Spleen (tissue), 11 donors: Measurements from ENCODE around the gene F2RL3. TPM values are rescaled to one million over a fixed set of nuclear protein-coding genes. Genes with fewer than 3 reads are reported as not detected.

Experiments used
- DNase-seq: peaks from one replicate; pipeline ENCODE4 v3.0.0-alpha.2; 2020
- H3K27ac ChIP-seq, 8 donors: fragments of 200-600 bp; sonication (generic) in 7 of 8; 1 replicate in 4 of 8; 2 replicates in 4 of 8; pipeline versions ENCODE4 v1.5.0 to v1.8.0; 2016 to 2021; ENCODE audit warnings: inconsistent platforms in 4 of 8, mild to moderate bottlenecking in 4 of 8, moderate library complexity in 1 of 8
- H3K27me3 ChIP-seq, 7 donors: fragments of 200-600 bp; sonication (generic) in 6 of 7; replicated peaks in 1 of 7; 1 replicate in 4 of 7; 2 replicates in 3 of 7; pipeline versions ENCODE4 v1.5.0 to v1.8.0; 2016 to 2021; ENCODE audit warnings: inconsistent platforms in 3 of 7, mild to moderate bottlenecking in 1 of 7
- H3K36me3 ChIP-seq, 6 donors: fragments of 200-600 bp; sonication (generic) in 5 of 6; 1 replicate in 4 of 6; 2 replicates in 2 of 6; pipeline versions ENCODE4 v1.5.0 to v1.8.0; 2016 to 2021; ENCODE audit warnings: inconsistent platforms in 2 of 6
- H3K4me1 ChIP-seq, 6 donors: fragments of 200-600 bp; sonication (generic) in 5 of 6; 1 replicate in 3 of 6; 2 replicates in 3 of 6; pipeline versions ENCODE4 v1.5.0 to v1.8.0; 2016 to 2021; ENCODE audit warnings: inconsistent platforms in 3 of 6
- H3K4me3 ChIP-seq, 8 donors: fragments of 200-600 bp; sonication (generic) in 7 of 8; 1 replicate in 4 of 8; 2 replicates in 4 of 8; pipeline versions ENCODE4 v1.5.0 to v1.8.0; 2016 to 2021; ENCODE audit warnings: inconsistent platforms in 4 of 8, mild to moderate bottlenecking in 4 of 8, moderate library complexity in 2 of 8
- H3K9me3 ChIP-seq, 8 donors: fragments of 200-600 bp; sonication (generic) in 7 of 8; 1 replicate in 4 of 8; 2 replicates in 4 of 8; pipeline versions ENCODE4 v1.5.0 to v1.8.0; 2016 to 2021; ENCODE audit warnings: inconsistent platforms in 4 of 8
- POLR2A ChIP-seq, 3 donors: fragments of 450-650 bp; IDR thresholded peaks; one replicate each; pipeline ENCODE4 v1.5.1; 2017; ENCODE audit warnings: antibody characterized with exemption in 3 of 3, mild to moderate bottlenecking in 1 of 3
- POLR2AphosphoS5 ChIP-seq, 3 donors: sonication (generic); formaldehyde crosslinking; IDR thresholded peaks; one replicate each; pipeline ENCODE4 v1.5.1; 2017; ENCODE audit warnings: antibody characterized with exemption in 3 of 3
- WGBS, 5 donors: extraction: QIAGEN DNeasy Blood & Tissue Kit in 3 of 5; methylation state at CpG; one replicate each; pipeline versions ENCODE4 v1.1.5 to v1.1.7; 2013 to 2018; 5-methylcytosine and 5-hydroxymethylcytosine counted together
- intact Hi-C: fragments of 100-400 bp; cut with DNase I; formaldehyde crosslinking; loops from one replicate; pipeline ENCODE4 v1.15.0; 2023; ENCODE audit warnings: low total_unique reads
- polyA plus RNA-seq, 3 donors: library from polyadenylated mRNA; stranded (reverse); fragments of 200-250 nt; gene quantifications; one replicate each; pipeline ENCODE4 v1.2.1, GENCODE V29; 2013
- total RNA-seq, 7 donors: library from RNA; depleted of rRNA in 3 of 7; stranded (reverse); fragments of >200 nt in 3 of 7; fragmentation: NEBNext Ultra II Directional in 4 of 7; extraction: Animal tissue kit (Norgen Biotek cat#: 25700) in 4 of 7; gene quantifications; one replicate each; pipeline versions ENCODE4 v1.1.0 to v1.2.1, GENCODE V29; 2016 to 2021
- TF ChIP-seq, protein P1 (sequence below), 11 experiments: fragments of 200-600 bp in 7 of 11; fragments of 450-650 bp in 4 of 11; sonication (generic) in 4 of 11; IDR thresholded peaks in 8 of 11; conservative IDR thresholded peaks in 3 of 11; 1 replicate in 7 of 11; 2 replicates in 4 of 11; pipeline versions ENCODE4 v1.4.0 to v1.8.0; 2016 to 2021; ENCODE audit warnings: antibody characterized with exemption in 11 of 11, inconsistent platforms in 4 of 11, mild to moderate bottlenecking in 1 of 11
- donor health status: healthy with polysubstance abuse.
- donor health status: DM: no; HTN: no; CAD: no; lungs with moderate emphysema.
- donor health status: DM: no; HTN: no; CAD: no.
- donor health status: Bipolar disorder and iron deficiency.
- donor health status: healthy.
- donor health status: DM: no; HTN: no; CAD: no.
- donor health status: DM: yes; HTN: yes; CAD: no.

Gene F2RL3
- total and polyA plus RNA-seq, 10 donors: 0.48 to 5.4 (median 1.8) TPM

DNA sequence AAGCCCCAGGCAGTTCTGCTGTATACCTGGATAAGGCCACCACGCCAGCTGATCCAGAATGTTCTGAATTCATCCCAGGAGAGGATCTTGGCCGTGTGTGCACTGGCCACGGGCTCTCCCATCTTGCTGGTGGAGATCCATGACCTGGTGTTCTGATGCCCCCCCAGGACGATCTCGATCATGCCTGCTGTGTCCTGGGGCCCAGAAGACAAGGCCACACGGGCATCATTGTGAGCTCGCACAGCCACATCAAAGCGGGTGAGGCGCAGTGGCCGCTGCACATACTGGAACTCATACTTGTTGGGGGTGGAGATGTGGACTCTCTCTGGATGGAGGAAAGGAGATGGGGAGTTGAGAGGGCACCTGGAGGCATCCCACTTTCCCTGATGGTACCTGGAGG lies 40.1 kb downstream of the F2RL3 start:
- Histone ChIP-seq H3K27ac (no peak overlapping the region), H3K36me3 (no peaks in the 10 kb centered on the region), H3K4me1 (no peaks in the 10 kb centered on the region), H3K9me3 (peaks cover 0 to 55% (median 27%) of the 10 kb centered on the region in 8 donors), H3K4me3 (no peak overlapping the region), H3K27me3 (peaks cover 0 to 18% (median 0%) of the 10 kb centered on the region in 7 donors)
- intact Hi-C loops: no loop called here
- 88 to 96% (median 93%) methylated on average over 10 of the region's 10 CpGs for WGBS, 5 donors
- TF ChIP-seq POLR2A (IDR thresholded peaks at IDR 0.05) (no peak), POLR2AphosphoS5 (IDR thresholded peaks at IDR 0.05) (no peak)
- TF ChIP-seq, protein P1, sequence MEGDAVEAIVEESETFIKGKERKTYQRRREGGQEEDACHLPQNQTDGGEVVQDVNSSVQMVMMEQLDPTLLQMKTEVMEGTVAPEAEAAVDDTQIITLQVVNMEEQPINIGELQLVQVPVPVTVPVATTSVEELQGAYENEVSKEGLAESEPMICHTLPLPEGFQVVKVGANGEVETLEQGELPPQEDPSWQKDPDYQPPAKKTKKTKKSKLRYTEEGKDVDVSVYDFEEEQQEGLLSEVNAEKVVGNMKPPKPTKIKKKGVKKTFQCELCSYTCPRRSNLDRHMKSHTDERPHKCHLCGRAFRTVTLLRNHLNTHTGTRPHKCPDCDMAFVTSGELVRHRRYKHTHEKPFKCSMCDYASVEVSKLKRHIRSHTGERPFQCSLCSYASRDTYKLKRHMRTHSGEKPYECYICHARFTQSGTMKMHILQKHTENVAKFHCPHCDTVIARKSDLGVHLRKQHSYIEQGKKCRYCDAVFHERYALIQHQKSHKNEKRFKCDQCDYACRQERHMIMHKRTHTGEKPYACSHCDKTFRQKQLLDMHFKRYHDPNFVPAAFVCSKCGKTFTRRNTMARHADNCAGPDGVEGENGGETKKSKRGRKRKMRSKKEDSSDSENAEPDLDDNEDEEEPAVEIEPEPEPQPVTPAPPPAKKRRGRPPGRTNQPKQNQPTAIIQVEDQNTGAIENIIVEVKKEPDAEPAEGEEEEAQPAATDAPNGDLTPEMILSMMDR (IDR thresholded peaks at IDR 0.05 in 8 of 11, conservative IDR thresholded peaks at IDR 0.05 in 3 of 11): no peak
- DNase-seq: peak; percentile 51

DNA sequence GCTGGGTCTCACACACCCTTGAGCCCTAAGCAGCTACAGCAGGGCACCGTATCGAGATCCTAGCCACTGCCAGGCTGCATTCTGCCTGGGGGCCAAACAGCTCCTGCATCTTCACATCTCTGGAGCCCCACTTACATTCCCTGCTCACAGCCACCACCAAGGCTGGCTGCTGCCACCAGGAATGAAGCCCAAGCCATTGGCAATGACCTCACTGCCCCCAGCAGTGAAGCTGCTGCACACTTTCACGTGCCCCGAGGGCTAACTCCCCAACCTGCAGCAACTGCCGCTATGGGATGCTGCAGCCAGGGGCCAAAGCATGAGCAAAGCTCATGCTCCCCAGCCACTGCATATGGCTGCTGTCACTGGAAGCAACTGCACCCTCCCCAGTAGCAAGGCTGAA lies 42.0 kb downstream of the F2RL3 start:
- Histone ChIP-seq H3K4me3 (no peak overlapping the region), H3K27ac (no peak overlapping the region), H3K4me1 (no peaks in the 10 kb centered on the region), H3K27me3 (peaks cover 0 to 18% (median 0%) of the 10 kb centered on the region in 7 donors), H3K36me3 (no peaks in the 10 kb centered on the region), H3K9me3 (peaks cover 2 to 56% (median 36%) of the 10 kb centered on the region in 8 donors)
- peak; percentile 22 for DNase-seq
- intact Hi-C loops: no loop called here
- TF ChIP-seq POLR2A (IDR thresholded peaks at IDR 0.05): no peak
- WGBS, 5 donors: 60 to 83% (median 80%) methylated on average over 3 to 5 of the region's 5 CpGs; no CpG with 5 or more reads in 1 of the 5 donors

DNA sequence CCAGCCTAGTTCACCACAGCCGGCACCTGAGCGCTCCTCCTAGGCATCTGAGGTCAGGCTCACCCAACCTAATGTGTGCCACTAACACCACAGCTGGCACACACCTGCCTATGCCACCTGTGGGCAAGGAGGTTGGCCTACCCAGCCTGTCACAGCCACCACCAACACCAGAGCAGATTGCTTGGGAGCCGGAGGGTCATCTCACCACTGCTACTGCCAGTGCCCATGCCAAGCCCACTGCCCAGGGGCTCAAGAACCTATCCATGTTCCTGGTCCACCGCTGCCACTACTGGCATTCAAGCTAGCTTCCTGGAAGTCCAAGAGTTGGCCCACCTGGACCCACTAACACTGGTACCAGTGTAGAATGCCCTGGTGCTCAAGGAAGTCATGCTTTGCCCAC lies 42.5 kb downstream of the F2RL3 start:
- no peaks in the 10 kb centered on the region for H3K36me3 ChIP-seq
- WGBS, 5 donors: 97 to 100% (median 98%) methylated on average over 1 to 4 of the region's 4 CpGs
- TF ChIP-seq POLR2A (IDR thresholded peaks at IDR 0.05): no peak
- TF ChIP-seq, protein P1 (IDR thresholded peaks at IDR 0.05 in 8 of 11, conservative IDR thresholded peaks at IDR 0.05 in 3 of 11): no peak
- TF ChIP-seq POLR2AphosphoS5 (IDR thresholded peaks at IDR 0.05): no peak

DNA sequence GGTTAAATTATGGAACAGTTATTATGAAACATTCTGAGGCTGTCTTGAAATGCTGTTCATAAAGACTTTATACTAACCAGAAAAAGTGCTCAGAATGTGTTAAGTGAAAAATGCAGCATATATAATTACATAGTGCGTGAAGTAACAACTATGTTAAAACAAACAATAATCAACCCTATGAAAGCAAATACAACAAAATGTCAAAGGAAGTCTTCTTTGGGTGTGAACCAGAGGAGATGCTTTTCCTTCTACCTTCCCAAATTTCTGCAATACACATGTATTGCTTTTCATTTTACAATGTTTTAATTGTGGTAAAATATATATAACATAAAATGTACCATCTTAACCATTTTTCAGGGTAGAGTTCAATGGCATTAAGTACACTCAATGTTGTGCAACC lies 45.7 kb downstream of the F2RL3 start:
- intact Hi-C loops: no loop called here
- no peaks in the 10 kb centered on the region for H3K36me3 ChIP-seq
- 90 to 98% (median 95%) methylated on average over 1 of the region's 1 CpG for WGBS, 5 donors
- peaks cover 2 to 52% (median 34%) of the 10 kb centered on the region in 8 donors for H3K9me3 ChIP-seq
- DNase-seq: no peak
- no peak overlapping the region for H3K4me3 ChIP-seq
- H3K27me3 ChIP-seq: peaks cover 0 to 11% (median 0%) of the 10 kb centered on the region in 7 donors
- H3K27ac ChIP-seq: no peak overlapping the region
- no peaks in the 10 kb centered on the region for H3K4me1 ChIP-seq
- TF ChIP-seq POLR2AphosphoS5 (IDR thresholded peaks at IDR 0.05) (no peak), POLR2A (IDR thresholded peaks at IDR 0.05) (no peak)
- TF ChIP-seq, protein P1 (IDR thresholded peaks at IDR 0.05 in 8 of 11, conservative IDR thresholded peaks at IDR 0.05 in 3 of 11): no peak

More for the DNA sequence above, 42.5 kb downstream of the F2RL3 start:
- DNase-seq: peak; percentile 28
- Histone ChIP-seq H3K27me3 (peaks cover 0 to 18% (median 0%) of the 10 kb centered on the region in 7 donors), H3K9me3 (peaks cover 2 to 56% (median 35%) of the 10 kb centered on the region in 8 donors), H3K4me3 (no peak overlapping the region), H3K4me1 (no peaks in the 10 kb centered on the region), H3K27ac (no peak overlapping the region)
- intact Hi-C loops: no loop called here
